Sigmoid colon (tissue), 4 donors: ENCODE measurements around the gene TRIM44.

ENCODE experiments used
- CTCF ChIP-seq, 4 experiments: fragments of 450-650 bp in 3 of 4; fragments of 200-600 bp in 1 of 4; IDR thresholded peaks; one replicate each; pipeline ENCODE4 v1.5.1; 2016 to 2019; ENCODE audit warnings: antibody characterized with exemption in 4 of 4, mild to moderate bottlenecking in 3 of 4, moderate library complexity in 2 of 4
- EP300 ChIP-seq, 4 donors: sonication (generic); formaldehyde crosslinking; IDR thresholded peaks; one replicate each; pipeline ENCODE4 v1.6.1; 2017; ENCODE audit warnings: antibody characterized with exemption in 4 of 4
- POLR2A ChIP-seq, 2 donors: fragments of 450-650 bp; IDR thresholded peaks; one replicate each; pipeline ENCODE4 v1.6.1; 2016; ENCODE audit warnings: antibody characterized with exemption in 2 of 2, mild to moderate bottlenecking in 2 of 2, moderate library complexity in 2 of 2
- POLR2AphosphoS5 ChIP-seq, 4 donors: sonication (generic); formaldehyde crosslinking; IDR thresholded peaks; one replicate each; pipeline ENCODE4 v1.6.1; 2017; ENCODE audit warnings: antibody characterized with exemption in 4 of 4

GRCh38 chr11:35624781-35625180 is 37.8 kb upstream of the TRIM44 start:
- TF ChIP-seq EP300 (IDR thresholded peaks at IDR 0.05) (no peak), CTCF (IDR thresholded peaks at IDR 0.05) (no peak), POLR2AphosphoS5 (IDR thresholded peaks at IDR 0.05) (no peak), POLR2A (IDR thresholded peaks at IDR 0.05) (no peak)
